GM23338 (cell line): ENCODE results near the gene FOXJ3.

Experiments used
- CREB1 ChIP-seq: fragments of 250-450 bp; sonication (Bioruptor Pico); IDR thresholded peaks from 2 replicates; pipeline ENCODE4 v1.5.0; 2020; ENCODE audit warnings: low read depth, mild to moderate bottlenecking, moderate library complexity
- CTCF ChIP-seq, 2 experiments: fragments of 200-600 bp in 1 of 2; sonication (generic) in 1 of 2; conservative IDR thresholded peaks; 2 replicates each; pipeline versions ENCODE4 v1.5.1 to v1.6.1; 2016 to 2017; ENCODE audit warnings: antibody characterized with exemption in 2 of 2, low read depth in 2 of 2, mild to moderate bottlenecking in 2 of 2, moderate library complexity in 1 of 2
- ETS1 ChIP-seq: IDR thresholded peaks from 2 replicates; pipeline ENCODE4 v1.6.1; 2016; ENCODE audit warnings: antibody characterized with exemption
- EZH2 ChIP-seq: fragments of 200-600 bp; sonication (generic); IDR thresholded peaks from one replicate; pipeline ENCODE4 v1.8.0; 2017; ENCODE audit warnings: antibody characterized with exemption, mild to moderate bottlenecking, low read depth; ENCODE audit not compliant: unreplicated experiment
- EZH2phosphoT487 ChIP-seq: fragments of 200-600 bp; sonication (generic); IDR thresholded peaks from one replicate; pipeline ENCODE4 v1.8.1; 2018; ENCODE audit warnings: antibody characterized with exemption; ENCODE audit not compliant: unreplicated experiment
- JUNB ChIP-seq: IDR thresholded peaks from one replicate; pipeline ENCODE4 v1.6.1; 2016; ENCODE audit warnings: antibody characterized with exemption; ENCODE audit not compliant: unreplicated experiment
- NANOG ChIP-seq: IDR thresholded peaks from 2 replicates; pipeline ENCODE4 v1.6.1; 2016; ENCODE audit warnings: antibody characterized with exemption, borderline replicate concordance
- POLR2AphosphoS5 ChIP-seq: IDR thresholded peaks from 2 replicates; pipeline ENCODE4 v1.6.1; 2016; ENCODE audit warnings: antibody characterized with exemption, low read depth
- REST ChIP-seq: IDR thresholded peaks from one replicate; pipeline ENCODE4 v1.6.1; 2018; ENCODE audit warnings: antibody characterized with exemption; ENCODE audit not compliant: unreplicated experiment
- ZNF114 ChIP-seq: fragments of 250-450 bp; sonication (Bioruptor Pico); IDR thresholded peaks from 2 replicates; pipeline ENCODE4 v1.5.0; 2020; ENCODE audit warnings: mild to moderate bottlenecking, moderate library complexity
- ZNF331 ChIP-seq: fragments of 250-450 bp; sonication (Bioruptor Pico); IDR thresholded peaks from 2 replicates; pipeline ENCODE4 v1.5.0; 2020; ENCODE audit warnings: low read depth, mild to moderate bottlenecking, moderate library complexity

- no peak for TF ChIP-seq EZH2
- TF ChIP-seq NANOG: no peak
- TF ChIP-seq CTCF (conservative IDR thresholded peaks at IDR 0.05; ENCODE audit: low read depth in 2 of 2): no peak
- no peak for TF ChIP-seq POLR2AphosphoS5
- TF ChIP-seq JUNB: no peak
- TF ChIP-seq REST: no peak
- TF ChIP-seq CREB1 (CRISPR knock-in tag): no peak
- TF ChIP-seq EZH2phosphoT487: no peak
- TF ChIP-seq ZNF331: no peak
- TF ChIP-seq ZNF114 (CRISPR knock-in tag): no peak
- TF ChIP-seq ETS1: no peak
Measured at GRCh38 chr1:42313970-42314369, 21.1 kb downstream of the FOXJ3 start.
